Liver (tissue), 9 donors: Measurements from ENCODE around the gene TRIM33. TPM values are rescaled to one million over a fixed set of nuclear protein-coding genes. Genes with fewer than 3 reads are reported as not detected.
A peak's percentile ranks its signal among the peaks of the same experiment; 100 is the strongest.

Experiments used
- DNase-seq: peaks from one replicate; pipeline ENCODE4 v3.0.0-alpha.2; 2017; ENCODE audit warnings: low spot score
- H3K27ac ChIP-seq, 2 donors: one replicate each; pipeline ENCODE4 v1.7.0; 2013; ENCODE audit warnings: inconsistent platforms in 2 of 2, low read length in 2 of 2, control low read depth in 1 of 2, low read depth in 1 of 2, mild to moderate bottlenecking in 1 of 2
- H3K27me3 ChIP-seq, 4 donors: one replicate each; pipeline versions ENCODE4 v1.6.1 to v1.7.0; 2013; ENCODE audit warnings: low read length in 3 of 4, inconsistent platforms in 1 of 4, mild to moderate bottlenecking in 1 of 4, moderate library complexity in 1 of 4; ENCODE audit not compliant: control insufficient read depth in 4 of 4, insufficient read depth in 4 of 4
- H3K36me3 ChIP-seq, 4 donors: one replicate each; pipeline versions ENCODE4 v1.6.1 to v1.7.0; 2013; ENCODE audit warnings: low read length in 3 of 4, mild to moderate bottlenecking in 3 of 4, low read depth in 1 of 4, moderate library complexity in 1 of 4; ENCODE audit not compliant: control insufficient read depth in 4 of 4, insufficient read depth in 3 of 4
- H3K4me1 ChIP-seq, 4 donors: one replicate each; pipeline versions ENCODE4 v1.6.1 to v1.7.0; 2013; ENCODE audit warnings: low read length in 3 of 4, mild to moderate bottlenecking in 3 of 4, moderate library complexity in 1 of 4; ENCODE audit not compliant: control insufficient read depth in 4 of 4, insufficient read depth in 4 of 4
- H3K4me3 ChIP-seq, 3 donors: one replicate each; pipeline versions ENCODE4 v1.6.1 to v1.7.0; 2013; ENCODE audit warnings: low read length in 3 of 3, control low read depth in 1 of 3, low read depth in 1 of 3, mild to moderate bottlenecking in 1 of 3
- H3K9ac ChIP-seq, 2 donors: one replicate each; pipeline ENCODE4 v1.7.0; 2013; ENCODE audit warnings: low read length in 2 of 2, mild to moderate bottlenecking in 2 of 2, moderate library complexity in 2 of 2, control low read depth in 1 of 2, low read depth in 1 of 2
- H3K9me3 ChIP-seq, 4 donors: one replicate each; pipeline versions ENCODE4 v1.6.1 to v1.7.0; 2013; ENCODE audit warnings: low read length in 3 of 4; ENCODE audit not compliant: control insufficient read depth in 4 of 4
- CTCF ChIP-seq: fragments of 150-350 bp; IDR thresholded peaks from 2 replicates; pipeline ENCODE4 v1.5.1; 2017; ENCODE audit warnings: improper control_type of control experiment, low read depth, low read length; ENCODE audit not compliant: missing input control
- EGR1 ChIP-seq, 2 donors: IDR thresholded peaks; 2 replicates each; pipeline ENCODE4 v1.6.1; 2016 to 2018; ENCODE audit warnings: antibody characterized with exemption in 2 of 2, low read depth in 2 of 2
- FOXA1 ChIP-seq: IDR thresholded peaks from 2 replicates; pipeline ENCODE4 v1.6.1; 2016; ENCODE audit warnings: antibody characterized with exemption
- FOXA2 ChIP-seq: IDR thresholded peaks from 2 replicates; pipeline ENCODE4 v1.6.1; 2016; ENCODE audit warnings: antibody characterized with exemption
- GABPA ChIP-seq, 2 donors: IDR thresholded peaks in 1 of 2; conservative IDR thresholded peaks in 1 of 2; 2 replicates each; pipeline ENCODE4 v1.6.1; 2016; ENCODE audit warnings: antibody characterized with exemption in 2 of 2, mild to moderate bottlenecking in 1 of 2, moderate library complexity in 1 of 2
- HNF4A ChIP-seq, 2 donors: conservative IDR thresholded peaks; 2 replicates each; pipeline ENCODE4 v1.6.1; 2016; ENCODE audit warnings: antibody characterized with exemption in 2 of 2, mild to moderate bottlenecking in 2 of 2
- HNF4G ChIP-seq: IDR thresholded peaks from 2 replicates; pipeline ENCODE4 v1.6.1; 2016; ENCODE audit warnings: antibody characterized with exemption
- JUND ChIP-seq, 2 donors: IDR thresholded peaks; 2 replicates each; pipeline ENCODE4 v1.6.1; 2016; ENCODE audit warnings: antibody characterized with exemption in 2 of 2
- MAX ChIP-seq: IDR thresholded peaks from 2 replicates; pipeline ENCODE4 v1.6.1; 2016; ENCODE audit warnings: antibody characterized with exemption
- NR2F2 ChIP-seq: IDR thresholded peaks from 2 replicates; pipeline ENCODE4 v1.6.1; 2016; ENCODE audit warnings: antibody characterized with exemption
- RAD21 ChIP-seq, 2 donors: IDR thresholded peaks; 2 replicates each; pipeline ENCODE4 v1.6.1; 2016; ENCODE audit warnings: antibody characterized with exemption in 2 of 2, mild to moderate bottlenecking in 2 of 2
- REST ChIP-seq: IDR thresholded peaks from 2 replicates; pipeline ENCODE4 v1.6.1; 2016; ENCODE audit warnings: antibody characterized with exemption, mild to moderate bottlenecking
- RXRA ChIP-seq, 2 donors: IDR thresholded peaks; 2 replicates each; pipeline ENCODE4 v1.6.1; 2017 to 2018; ENCODE audit warnings: antibody characterized with exemption in 2 of 2, mild to moderate bottlenecking in 1 of 2
- SP1 ChIP-seq: IDR thresholded peaks from 2 replicates; pipeline ENCODE4 v1.6.1; 2018; ENCODE audit warnings: antibody characterized with exemption, mild to moderate bottlenecking
- TAF1 ChIP-seq: conservative IDR thresholded peaks from 2 replicates; pipeline ENCODE4 v1.6.1; 2016; ENCODE audit warnings: antibody characterized with exemption, mild to moderate bottlenecking
- YY1 ChIP-seq: IDR thresholded peaks from 2 replicates; pipeline ENCODE4 v1.6.1; 2016; ENCODE audit warnings: antibody characterized with exemption, mild to moderate bottlenecking
- ZBTB33 ChIP-seq: IDR thresholded peaks from 2 replicates; pipeline ENCODE4 v1.6.1; 2016; ENCODE audit warnings: antibody characterized with exemption
- WGBS: extraction: QIAGEN DNeasy Blood & Tissue Kit; methylation state at CpG from one replicate; pipeline ENCODE4 v1.1.7; 2013; 5-methylcytosine and 5-hydroxymethylcytosine counted together
- polyA plus RNA-seq, 2 donors: library from polyadenylated mRNA; stranded (reverse) in 1 of 2; unstranded in 1 of 2; fragments of 200-250 nt in 1 of 2; fragments of >200 nt in 1 of 2; fragmentation: Nextera tagmentation in 1 of 2; extraction: Ambion mirVana in 1 of 2; gene quantifications; one replicate each; pipeline versions ENCODE4 v1.2.1 to v1.2.3, GENCODE V29; 2013 to 2015
- total RNA-seq, 2 donors: library from RNA; depleted of rRNA; stranded (reverse); fragments of >200 nt; gene quantifications; one replicate each; pipeline ENCODE4 v1.2.3, GENCODE V29; 2014
- TF ChIP-seq, protein P1 (sequence below): IDR thresholded peaks from 2 replicates; pipeline ENCODE4 v1.6.1; 2016; ENCODE audit warnings: antibody characterized with exemption
- donor health status: healthy.
- donor health status: healthy.
- donor health status: healthy.
- donor health status: healthy.
- donor health status: healthy.

Gene TRIM33
- total and polyA plus RNA-seq, 4 donors = 4.5 to 30.5 (median 16.6) TPM

DNA sequence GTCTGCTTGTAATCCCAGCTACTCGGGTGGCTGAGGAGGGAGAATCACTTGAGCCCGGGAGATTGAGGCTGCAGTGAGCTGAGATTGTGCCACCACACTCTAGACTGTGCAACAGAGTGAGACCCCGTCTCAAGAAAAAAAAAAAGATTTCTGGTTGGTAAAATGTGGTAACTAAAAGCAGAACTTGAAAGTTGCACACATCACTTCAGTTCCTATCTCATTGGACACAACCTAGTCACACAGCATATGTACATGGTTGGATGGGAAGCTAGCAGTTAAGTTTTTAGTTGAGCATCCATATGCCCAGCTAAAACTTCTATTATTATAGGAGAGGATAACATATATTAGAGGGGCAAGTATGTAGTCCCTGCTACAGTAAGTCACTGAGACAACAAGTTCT is 48.4 kb upstream of the TRIM33 start:
- no peak for DNase-seq
- 89% methylated on average over 3 of the region's 3 CpGs for WGBS
- Histone ChIP-seq H3K4me3 (no peak overlapping the region), H3K36me3 (no peaks in the 10 kb centered on the region), H3K9me3 (no peaks in the 10 kb centered on the region), H3K27me3 (no peaks in the 10 kb centered on the region), H3K9ac (no peak overlapping the region), H3K27ac (no peak overlapping the region), H3K4me1 (peaks cover 0 to 1% (median 0%) of the 10 kb centered on the region in 4 donors)
- TF ChIP-seq CTCF (no peak), EGR1 (IDR thresholded peaks at IDR 0.05; ENCODE audit: low read depth in 2 of 2) (no peak), ZBTB33 (no peak), FOXA1 (no peak), RXRA (IDR thresholded peaks at IDR 0.05) (no peak), YY1 (no peak), HNF4A (conservative IDR thresholded peaks at IDR 0.05) (no peak), HNF4G (no peak), JUND (IDR thresholded peaks at IDR 0.05) (no peak), GABPA (IDR thresholded peaks at IDR 0.05 in 1 of 2, conservative IDR thresholded peaks at IDR 0.05 in 1 of 2) (no peak), RAD21 (IDR thresholded peaks at IDR 0.05) (no peak), NR2F2 (no peak), TAF1 (no peak), FOXA2 (no peak), SP1 (no peak), MAX (no peak), REST (no peak)
- TF ChIP-seq, protein P1, sequence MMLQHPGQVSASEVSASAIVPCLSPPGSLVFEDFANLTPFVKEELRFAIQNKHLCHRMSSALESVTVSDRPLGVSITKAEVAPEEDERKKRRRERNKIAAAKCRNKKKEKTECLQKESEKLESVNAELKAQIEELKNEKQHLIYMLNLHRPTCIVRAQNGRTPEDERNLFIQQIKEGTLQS = no peak

DNA sequence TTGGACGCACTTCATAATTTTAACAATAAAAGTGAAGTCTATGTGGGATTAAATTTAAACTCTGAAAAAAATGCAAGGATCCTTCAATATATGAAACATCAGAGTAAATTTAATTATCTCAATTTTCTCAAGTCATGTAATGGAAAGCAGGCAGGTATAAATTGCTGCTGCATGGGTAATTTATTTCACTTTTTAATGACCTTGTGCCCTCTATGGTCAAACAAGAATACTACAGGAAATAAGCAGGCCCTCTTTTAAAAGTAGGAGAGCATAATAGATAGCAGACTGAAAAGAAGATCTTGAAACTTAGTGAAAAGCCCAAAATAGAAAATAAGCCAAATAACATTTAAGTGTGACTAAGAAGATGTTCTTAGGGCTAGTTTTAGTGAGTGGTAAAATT is 47.5 kb upstream of the TRIM33 start:
- Histone ChIP-seq H3K36me3 (no peaks in the 10 kb centered on the region), H3K4me3 (no peak overlapping the region), H3K27me3 (no peaks in the 10 kb centered on the region), H3K4me1 (peaks cover 0 to 1% (median 0%) of the 10 kb centered on the region in 4 donors), H3K9me3 (no peaks in the 10 kb centered on the region), H3K9ac (no peak overlapping the region), H3K27ac (no peak overlapping the region)
- TF ChIP-seq CTCF (peak; percentile 49), EGR1 (IDR thresholded peaks at IDR 0.05; ENCODE audit: low read depth in 2 of 2) (no peak), RAD21 (IDR thresholded peaks at IDR 0.05) (peak; percentile 74 to 78), REST (no peak)
- DNase-seq = no peak
- WGBS = 96% methylated on average over 1 of the region's 1 CpG
